HPDE6-E6E7 (cell line): Measurements from ENCODE around the gene TMEM163.

Source experiments
- DNase-seq: peaks from one replicate; pipeline ENCODE4 v3.0.0; 2011; ENCODE audit warnings: missing footprints; ENCODE audit errors: extremely low spot score

The TMEM163 gene

DNA sequence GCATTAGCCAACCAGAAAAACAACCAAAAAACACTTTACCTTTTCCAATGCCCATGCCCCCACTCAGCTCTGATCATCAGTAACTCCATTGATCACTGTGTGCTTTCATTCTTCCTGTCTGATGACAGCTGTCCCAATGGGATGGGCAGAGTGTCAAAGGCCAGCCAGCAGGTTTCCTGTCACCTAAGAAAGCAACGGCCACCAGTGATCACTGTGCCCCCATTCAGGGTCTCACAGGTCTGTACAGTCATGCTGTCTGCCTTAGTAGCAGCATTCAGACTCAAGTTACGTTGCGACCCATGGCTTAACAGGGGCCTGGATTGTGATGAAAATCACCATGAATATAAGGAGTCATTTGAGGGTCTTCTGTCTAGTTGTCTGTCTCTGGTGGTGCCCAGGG, 280.4 kb downstream of the TMEM163 start:
- no peak for DNase-seq

DNA sequence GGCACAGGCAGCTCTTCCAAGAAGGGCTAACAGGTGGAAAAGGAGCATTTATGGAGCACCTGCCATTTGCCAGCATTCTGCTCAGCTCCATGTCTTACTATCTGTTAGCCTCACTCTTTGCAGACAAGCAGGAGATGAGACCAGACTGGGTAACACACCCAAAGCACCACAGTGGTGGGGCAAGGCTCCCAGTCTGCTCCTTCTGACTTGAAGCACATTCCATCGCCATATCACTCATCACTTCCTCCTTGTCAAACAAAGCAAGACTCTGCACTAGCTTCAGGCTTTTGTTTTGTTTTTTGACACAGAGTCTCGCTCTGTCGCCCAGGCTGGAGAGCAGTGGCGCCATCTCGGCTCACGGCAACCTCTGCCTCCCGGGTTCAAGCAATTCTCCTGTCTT, 282.1 kb downstream of the TMEM163 start:
- no peak for DNase-seq

DNA sequence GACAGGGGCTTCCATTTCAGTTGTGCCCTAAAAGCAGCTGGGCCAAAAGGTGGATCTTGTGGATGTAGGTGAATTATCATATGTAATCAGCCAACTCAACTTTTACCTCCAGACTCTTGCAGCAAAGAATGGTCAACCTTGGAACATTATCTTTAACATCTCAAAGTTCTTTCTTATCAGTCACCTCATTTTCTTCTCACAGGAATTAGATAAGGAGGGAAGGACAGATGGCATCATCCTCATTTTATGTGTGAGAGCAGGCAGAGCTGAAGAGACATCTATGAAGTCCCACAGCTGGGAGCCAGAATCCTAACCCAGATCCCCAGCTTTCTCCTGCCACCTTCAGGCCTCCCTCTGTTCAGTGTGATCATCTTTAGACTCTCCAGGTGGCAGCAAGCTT, 282.9 kb downstream of the TMEM163 start:
- DNase-seq = no peak

DNA sequence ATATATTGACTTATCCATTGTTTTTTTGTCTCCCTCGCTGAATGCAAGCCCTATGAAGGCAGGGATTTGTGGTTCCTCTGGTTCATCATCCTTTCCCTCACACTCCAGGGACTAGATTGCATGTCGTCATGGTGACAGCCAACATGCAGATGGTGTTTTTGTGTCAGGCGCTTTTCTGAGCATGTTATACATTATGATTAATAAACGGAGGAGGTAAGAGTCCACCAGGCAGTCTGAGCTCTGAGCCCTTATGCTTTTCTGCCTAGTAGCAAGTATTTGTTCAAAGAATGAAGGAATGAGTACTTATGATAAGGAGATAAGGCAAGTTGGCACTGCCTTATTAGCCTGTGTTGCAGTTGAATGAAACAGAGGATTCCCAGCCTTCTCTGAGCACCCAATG, 283.3 kb downstream of the TMEM163 start:
- no peak for DNase-seq

DNA sequence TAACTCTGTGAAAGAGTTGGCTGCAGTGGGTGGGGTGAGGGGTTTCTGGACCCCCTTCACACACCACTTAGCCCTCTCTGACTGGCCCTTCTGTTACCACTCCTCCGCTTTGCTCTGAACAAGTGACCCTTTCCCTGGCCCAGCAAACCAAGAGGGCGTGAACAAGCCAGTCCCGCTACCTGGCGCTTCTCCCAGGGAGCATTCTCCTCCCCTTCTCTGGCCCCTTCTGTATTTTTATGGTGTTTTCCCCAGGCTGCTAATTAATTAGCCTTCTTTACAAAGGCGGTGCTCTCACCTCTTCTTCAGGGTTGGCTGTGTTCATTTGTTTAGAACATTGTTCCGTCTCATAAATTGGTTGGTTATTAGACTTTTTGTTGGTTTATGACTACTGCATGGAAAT, 284.8 kb downstream of the TMEM163 start:
- DNase-seq = no peak

DNA sequence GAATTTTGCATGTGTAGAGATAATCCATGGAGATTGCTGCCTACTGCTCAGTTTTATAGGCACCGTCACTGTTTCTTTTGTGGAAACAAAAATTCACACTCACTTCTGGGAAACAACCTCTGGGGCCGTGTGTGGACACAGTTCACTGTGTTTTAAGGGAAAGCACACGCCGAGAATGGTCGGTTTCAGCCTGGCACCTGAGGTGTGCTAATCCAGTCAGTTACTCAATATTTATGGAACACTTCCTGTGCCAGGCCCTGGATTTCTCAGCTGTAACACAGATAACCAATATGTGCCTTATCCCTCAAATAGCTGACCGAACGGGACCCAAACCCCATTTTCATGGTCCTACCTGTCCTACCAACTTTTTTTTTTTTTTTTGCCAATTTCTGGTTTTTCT, 285.3 kb downstream of the TMEM163 start:
- no peak for DNase-seq

DNA sequence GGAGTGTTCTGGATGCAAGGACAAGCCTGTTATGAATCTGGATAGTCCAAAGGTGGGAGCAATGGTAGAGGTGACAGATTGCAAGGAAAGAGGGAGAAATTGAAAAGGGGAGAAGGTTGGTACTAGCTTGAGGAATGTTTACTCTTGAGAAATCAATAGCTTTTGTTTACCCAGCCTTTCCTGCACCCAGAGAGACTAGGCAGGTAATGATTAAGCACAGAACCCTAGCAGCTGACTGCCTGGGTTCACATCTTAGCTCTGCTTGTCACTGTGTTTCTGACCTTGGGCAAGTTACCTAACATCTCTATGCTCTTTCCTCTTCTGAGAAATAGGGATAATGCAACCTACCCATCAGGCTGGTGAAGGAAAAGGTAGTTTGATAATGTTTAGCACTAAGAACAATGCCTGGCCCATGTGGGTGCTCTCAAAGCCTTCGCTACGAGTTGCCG, 286.3 kb downstream of the TMEM163 start:
- peak; percentile 7 for DNase-seq

DNA sequence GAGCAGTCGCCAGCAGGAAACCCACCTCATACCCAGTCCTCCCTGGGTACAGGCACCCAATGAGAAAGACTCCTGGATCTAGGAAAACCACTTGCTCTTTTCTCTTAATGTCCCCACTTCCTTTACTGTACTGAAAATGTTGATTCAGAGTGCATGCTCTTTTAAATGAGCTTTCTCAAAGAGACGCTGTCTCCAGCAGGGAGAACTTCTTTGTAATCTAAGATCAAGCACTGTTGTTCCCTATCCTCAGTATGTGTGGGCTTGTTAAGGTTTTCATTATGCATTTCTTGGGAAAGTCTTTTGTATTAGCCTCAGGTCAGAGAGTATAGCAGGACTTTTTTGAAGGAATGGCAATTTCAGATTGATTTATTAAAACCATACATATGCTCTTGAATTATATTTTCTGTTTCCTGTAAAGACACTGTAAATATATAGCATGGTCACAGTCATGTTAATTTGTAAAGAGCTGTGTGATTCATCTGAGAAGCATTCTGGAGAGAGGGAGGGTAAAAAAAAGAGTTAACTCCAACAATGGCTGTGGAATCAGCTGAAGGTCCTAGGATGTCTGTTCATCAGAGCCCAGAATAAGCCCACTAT, 286.9 kb downstream of the TMEM163 start:
- DNase-seq = peak; percentile 29

DNA sequence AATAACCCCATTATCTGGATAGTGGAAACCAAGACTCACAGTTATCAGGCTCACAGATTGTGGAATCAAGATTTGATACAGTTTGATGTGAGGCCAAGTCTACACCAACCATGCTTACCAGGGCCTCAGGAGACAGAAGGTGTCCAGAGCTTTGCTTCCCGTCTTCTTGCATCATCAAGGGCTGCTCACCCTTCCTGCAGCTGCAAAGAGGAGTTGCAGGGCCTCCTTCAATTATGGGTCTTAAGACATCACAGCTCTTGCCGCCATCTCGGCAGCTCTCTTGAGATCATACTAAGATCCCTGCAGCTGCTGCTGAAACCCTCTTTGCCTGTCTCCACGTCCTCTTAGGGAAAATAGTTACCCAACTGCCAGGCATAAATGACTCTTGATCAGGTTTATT, 288.9 kb downstream of the TMEM163 start:
- no peak for DNase-seq

DNA sequence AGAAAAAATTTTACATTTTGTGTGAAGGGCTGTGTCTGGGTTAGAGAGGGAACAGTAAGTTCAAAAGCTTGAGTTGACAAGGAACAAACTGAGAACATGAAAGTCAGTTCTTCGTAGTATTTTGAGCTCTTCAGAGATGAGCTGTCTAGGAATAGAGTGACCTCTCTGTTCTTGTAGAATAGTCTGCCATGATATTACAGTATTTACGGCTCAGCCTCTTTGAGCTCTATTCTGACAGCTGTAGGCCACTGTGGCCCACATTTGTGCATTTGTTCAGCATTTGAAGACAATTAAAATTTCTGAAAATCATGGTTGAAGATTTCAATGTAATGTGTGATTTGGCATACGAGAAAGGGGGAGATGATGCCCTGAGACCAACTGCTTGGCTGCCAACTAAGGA, 292.1 kb downstream of the TMEM163 start:
- no peak for DNase-seq

DNA sequence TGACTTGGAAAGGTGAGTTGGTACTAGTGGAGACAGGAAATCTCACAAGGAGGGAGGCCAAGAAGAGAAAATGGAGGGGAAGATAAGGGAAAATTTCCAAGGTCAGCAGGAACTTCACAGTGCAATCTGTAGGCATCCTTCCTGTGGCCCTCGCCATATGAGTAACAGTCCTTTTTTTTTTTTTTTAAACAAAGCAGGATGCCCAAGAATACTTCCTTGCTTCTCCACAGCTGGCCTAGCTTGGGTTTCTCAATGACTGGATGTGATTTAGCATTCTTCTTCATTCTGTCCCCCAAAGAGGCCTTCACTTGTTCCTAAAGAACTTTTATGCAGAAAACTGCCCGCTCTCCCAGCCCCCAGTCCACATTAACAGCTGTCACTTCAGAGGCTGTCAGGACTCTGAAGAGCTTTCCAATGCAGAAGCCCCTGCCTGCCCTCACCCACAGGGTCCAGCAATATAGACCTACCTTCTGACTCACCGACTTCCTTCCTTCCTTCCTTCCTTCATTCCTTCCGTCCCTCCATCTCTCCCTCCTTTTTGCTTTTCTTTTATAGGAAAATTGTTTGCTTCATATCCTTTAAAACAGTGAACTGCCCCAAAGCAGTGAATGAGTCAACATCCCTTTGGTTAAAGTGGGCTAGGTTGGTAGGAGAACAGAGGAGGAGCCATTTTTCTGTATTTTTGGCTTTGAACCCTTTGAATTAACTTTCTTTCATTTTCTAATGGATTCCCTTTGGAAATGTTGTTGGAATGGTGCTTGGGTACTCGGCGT, 292.9 kb downstream of the TMEM163 start:
- no peak for DNase-seq

DNA sequence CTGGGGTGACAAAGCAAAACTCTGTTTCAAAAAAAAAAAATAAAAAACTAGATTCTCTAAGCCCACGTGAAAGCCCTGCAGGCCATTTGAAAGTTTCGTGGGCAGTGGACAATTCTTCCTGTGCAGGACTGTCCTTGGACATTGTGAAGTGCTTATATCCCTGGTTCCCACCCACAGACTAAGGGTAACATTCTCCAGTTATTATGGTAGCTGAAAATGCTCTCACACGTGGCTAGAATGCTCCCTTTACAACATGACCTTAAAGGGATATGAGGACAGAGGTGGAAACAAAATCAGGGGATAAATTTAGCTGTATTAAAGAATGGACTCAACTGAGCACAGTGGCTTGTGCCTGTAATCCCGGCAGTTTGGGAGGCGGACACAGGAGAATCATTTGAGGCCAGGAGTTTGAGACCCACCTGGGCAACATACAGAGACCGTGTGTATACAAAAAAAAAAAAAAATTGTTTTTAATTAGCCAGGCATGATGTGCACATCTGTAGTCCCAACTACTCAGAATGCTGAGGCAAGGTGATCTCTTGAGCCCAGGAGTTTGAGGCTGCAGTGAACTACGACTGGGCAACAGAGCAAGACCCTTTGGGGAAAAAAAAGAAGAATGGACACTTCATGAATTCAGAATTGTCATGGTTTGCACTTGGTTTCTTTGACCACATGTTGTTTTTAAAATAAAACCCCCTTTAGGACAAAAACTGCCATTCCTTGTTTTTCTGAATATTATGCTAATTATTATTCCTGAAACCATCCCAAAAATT, 297.1 kb downstream of the TMEM163 start:
- DNase-seq = no peak

DNA sequence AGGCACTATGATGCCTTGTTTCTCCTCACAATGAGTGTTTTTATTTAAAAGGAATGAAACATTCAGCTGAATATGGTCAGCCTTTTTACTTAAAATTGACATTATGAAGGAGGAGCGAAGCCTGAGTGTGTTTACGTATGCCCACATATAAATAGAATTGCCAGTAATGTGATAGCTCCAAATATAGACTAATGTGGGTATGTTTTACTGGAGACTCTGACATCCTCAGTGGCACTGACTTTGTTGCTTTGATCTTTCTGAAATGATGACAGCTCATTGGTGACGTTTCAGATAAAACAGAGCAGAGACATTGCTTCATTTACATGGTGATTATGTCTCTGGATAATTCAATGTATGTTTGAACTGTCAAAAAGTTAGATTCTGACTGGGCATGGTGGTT, 297.9 kb downstream of the TMEM163 start:
- DNase-seq = no peak

DNA sequence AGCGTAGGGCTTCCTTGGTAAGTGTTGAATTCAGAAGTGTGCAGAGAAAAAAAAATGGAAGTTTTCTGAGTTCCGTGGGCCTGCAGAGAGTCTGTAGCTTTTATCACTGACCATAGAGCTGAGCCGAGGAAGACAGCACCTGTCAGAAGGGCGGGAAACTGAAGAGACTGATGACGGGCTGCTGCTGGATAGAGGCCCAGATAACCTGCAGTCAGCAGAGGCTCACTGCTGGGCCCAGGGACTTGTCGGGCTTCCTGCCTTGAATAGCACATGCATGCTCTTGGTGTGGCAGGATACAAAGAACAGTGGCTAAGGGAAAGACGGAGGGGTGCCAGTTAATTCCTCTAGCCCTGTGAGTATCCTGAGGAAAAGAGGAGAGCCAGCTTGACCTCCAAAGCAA, 298.5 kb downstream of the TMEM163 start:
- no peak for DNase-seq

DNA sequence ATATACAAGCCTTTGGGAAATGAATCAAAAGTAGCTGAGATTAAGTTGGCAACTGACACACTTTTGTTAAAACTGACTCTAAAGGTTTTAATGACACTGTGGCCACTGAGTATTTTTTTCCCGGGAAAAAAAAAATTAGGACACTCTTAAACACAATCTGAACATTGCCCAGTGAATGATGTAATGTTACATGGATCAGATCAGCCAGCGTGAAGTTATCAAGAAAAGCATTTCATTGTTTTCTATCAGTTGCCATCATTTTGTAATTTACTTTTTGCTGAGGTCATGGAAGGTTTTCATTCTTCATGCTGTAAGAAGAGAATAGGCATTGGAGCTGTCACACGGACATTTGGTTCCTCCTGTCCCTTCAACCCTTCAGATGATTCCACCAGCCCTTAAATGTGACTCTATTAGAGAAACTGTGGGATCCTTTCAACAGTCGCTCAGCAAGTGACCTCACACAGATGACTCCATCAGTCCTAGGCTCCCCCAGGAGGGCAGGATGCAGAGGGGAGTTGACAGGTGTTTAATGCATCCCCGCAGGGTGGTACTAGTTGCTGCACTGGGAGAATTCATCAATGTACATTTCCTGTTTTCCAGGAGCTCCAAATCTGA, 300.7 kb downstream of the TMEM163 start:
- DNase-seq = no peak

DNA sequence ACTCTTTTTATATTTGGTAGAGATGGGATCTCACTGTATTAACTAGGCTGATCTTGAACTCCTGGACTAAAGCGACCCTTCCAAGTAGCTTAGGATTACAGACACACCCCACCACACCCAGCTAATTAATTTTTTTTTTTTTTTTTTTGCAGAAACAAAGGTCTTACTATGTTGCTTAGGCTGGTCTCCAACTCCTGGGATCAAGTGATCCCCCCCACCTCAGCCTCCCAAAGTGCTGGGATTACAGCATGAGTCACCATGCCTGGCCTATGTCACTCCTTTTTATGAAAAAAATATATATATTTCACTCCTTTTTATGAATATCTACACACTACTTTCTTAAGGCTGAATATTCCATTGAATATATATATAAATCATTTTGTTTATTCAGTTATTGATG, 302.2 kb downstream of the TMEM163 start:
- DNase-seq = no peak

DNA sequence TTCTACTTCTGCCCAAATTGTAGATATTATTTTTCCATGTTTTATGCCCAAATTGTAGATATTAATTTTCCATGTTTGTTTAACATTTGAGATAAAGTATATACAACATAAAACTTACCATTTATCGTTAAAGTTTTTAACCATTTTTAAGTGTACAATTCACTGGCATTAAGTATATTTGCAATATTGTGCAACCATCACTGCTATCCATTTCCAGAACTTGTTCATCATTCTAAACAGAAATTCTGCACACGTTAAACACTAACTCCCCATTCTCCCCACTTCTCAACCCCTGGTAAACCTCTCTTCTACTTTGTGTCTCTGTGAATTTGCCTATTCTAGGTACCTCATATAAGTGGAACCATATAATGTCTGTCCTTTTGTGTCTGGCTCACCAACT, 302.8 kb downstream of the TMEM163 start:
- no peak for DNase-seq

DNA sequence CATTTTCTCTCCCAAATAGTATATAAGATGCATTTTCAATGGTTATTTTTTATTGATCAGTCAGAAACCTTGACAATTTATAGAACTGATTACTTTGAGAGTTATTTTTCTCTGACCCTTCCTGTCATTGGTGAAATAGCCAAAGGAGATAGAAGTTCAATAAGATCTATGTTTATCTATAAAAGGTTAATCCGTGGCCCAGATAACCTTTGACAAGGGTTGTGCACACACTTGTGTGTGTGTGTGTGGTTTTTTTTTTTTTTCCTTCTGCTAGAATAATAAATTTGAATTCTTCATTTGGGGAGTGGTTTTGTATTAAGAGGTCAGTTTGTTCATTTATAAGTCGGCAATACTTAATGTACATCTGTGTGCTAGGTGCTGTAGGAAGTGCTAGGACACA, 304.9 kb downstream of the TMEM163 start:
- DNase-seq = no peak

DNA sequence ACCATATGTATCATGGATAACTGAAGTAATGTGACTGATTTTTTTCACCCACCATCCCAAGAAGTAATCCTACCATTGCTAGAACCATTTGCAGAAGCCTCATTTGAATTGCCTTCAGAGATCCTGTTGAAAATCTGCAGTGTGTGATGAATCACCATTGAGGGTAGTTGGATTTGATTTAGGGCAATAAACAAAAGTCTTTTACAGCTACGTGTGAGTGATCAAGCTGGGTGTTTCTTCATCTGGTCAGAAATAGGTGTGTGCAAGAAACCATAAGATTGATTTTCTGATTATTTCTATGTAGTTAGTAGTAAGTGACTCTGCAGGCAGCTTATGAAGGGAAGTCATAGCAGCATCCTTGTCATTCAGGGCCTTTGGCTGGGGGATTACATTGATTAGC, 305.4 kb downstream of the TMEM163 start:
- no peak for DNase-seq

DNA sequence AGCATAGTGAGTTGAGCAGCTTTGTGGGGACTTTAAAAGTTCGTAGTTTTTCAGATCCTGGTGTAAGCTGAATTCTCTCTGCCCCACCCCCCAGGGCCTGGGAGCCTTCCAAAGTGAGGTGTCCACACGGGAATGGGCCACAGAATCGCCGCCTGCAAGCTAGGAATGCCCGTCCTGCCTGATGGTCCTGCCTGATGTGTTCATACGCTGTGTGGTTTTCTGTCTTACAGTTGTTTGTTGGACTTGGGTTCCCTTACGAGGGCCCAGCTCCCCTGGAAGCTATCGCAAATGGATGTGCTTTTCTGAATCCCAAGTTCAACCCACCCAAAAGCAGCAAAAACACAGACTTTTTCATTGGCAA, 306.2 kb downstream of the TMEM163 start:
- no peak for DNase-seq

DNA sequence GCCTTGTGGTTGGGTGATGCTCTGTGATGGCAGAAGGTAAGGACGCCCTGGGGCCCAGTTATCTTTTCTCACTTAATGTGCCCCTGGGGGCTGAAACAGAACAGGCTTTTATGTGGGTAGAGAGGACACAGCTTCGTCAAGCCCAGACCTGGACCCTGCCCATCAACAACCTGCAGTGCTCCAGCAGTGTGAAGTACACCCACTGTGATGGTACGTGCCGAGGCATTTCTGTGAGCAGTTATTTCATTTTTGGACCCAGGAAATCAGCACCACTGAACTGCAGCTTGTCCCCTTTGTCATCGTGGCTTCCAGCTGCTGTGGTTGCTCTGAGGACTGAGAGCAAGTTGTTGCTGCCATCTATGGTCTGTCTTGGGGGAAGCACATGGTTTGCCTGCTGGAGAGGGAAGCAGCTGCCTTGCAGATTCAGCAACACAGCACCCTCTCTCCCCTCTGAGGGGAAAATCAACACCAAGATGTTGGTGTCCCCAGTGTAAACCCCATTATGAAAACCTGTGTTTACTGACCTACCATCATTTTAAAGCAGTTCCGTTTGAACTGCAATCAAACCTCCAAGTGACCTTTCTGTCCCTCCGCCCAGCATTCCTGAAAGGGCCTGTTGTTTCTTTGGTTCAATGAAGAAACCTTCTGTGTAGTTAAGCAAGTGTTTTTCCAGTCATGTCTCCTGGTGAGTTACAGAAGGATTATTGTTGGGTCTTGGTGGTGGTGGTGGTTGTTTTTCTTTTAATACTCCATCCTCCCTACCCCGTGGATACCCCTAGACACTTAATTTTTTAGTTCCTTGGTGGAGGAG, 306.8 kb downstream of the TMEM163 start:
- peak; percentile 45 for DNase-seq
